B cell (primary cell): Measurements from ENCODE around the gene PRLH. TPM values are rescaled to one million over a fixed set of nuclear protein-coding genes. Genes with fewer than 3 reads are reported as not detected.

ENCODE experiments used
- ATAC-seq: fragments of 200-7000 bp; cut with Tn5 transposase; one replicate; pipeline ENCODE4 v1.10.0; 2021; ENCODE audit warnings: low read depth, mild to moderate bottlenecking, moderate number of reproducible peaks, moderate library complexity
- CTCF ChIA-PET: fragments of 350-600 bp; sonication (Branson Sonifier 250); formaldehyde crosslinking; loops from one replicate; lab custom pipeline; 2021; ENCODE audit warnings: antibody characterized with exemption, inconsistent platforms; lab: Charles Lee
- POLR2A ChIA-PET: fragments of 350-600 bp; sonication (Branson Sonifier 250); formaldehyde crosslinking; loops from one replicate; lab custom pipeline; 2021; ENCODE audit warnings: antibody characterized with exemption; lab: Charles Lee
- DNase-seq: peaks from one replicate; pipeline ENCODE4 v3.0.0; 2013
- H2AFZ ChIP-seq: 2 replicates; pipeline ENCODE4 v1.6.1; 2012; ENCODE audit warnings: mild to moderate bottlenecking, low read depth, low read length; ENCODE audit not compliant: insufficient read depth, poor library complexity, severe bottlenecking
- H3K27ac ChIP-seq, 2 donors: 1 replicate in 1 of 2; 2 replicates in 1 of 2; pipeline ENCODE4 v1.5.1; 2012 to 2013; ENCODE audit warnings: low read length in 2 of 2, mild to moderate bottlenecking in 2 of 2, moderate library complexity in 1 of 2
- H3K27me3 ChIP-seq, 4 experiments: fragments of 200-600 bp in 1 of 4; sonication (generic) in 1 of 4; replicated peaks in 1 of 4; 1 replicate in 2 of 4; 2 replicates in 2 of 4; pipeline versions ENCODE4 v1.6.1 to v1.7.0; 2013 to 2016; ENCODE audit warnings: low read length in 3 of 4, mild to moderate bottlenecking in 2 of 4, mixed read lengths in 1 of 4, moderate library complexity in 1 of 4; ENCODE audit not compliant: insufficient read depth in 4 of 4, control insufficient read depth in 3 of 4; ENCODE audit errors: control extremely low read depth in 1 of 4
- H3K36me3 ChIP-seq, 2 experiments: replicated peaks in 1 of 2; 1 replicate in 1 of 2; 2 replicates in 1 of 2; pipeline versions ENCODE4 v1.6.1 to v1.7.1; 2013; ENCODE audit warnings: low read length in 1 of 2; ENCODE audit not compliant: insufficient read depth in 2 of 2, control insufficient read depth in 1 of 2; ENCODE audit errors: control extremely low read depth in 1 of 2, extremely low read depth in 1 of 2
- H3K4me1 ChIP-seq, 2 donors: fragments of 200-600 bp in 1 of 2; sonication (generic) in 1 of 2; 1 replicate in 1 of 2; 2 replicates in 1 of 2; pipeline versions ENCODE4 v1.5.1 to v1.6.1; 2013 to 2017; ENCODE audit warnings: low read length in 2 of 2; ENCODE audit not compliant: control insufficient read depth in 2 of 2, insufficient read depth in 2 of 2
- H3K4me2 ChIP-seq: replicated peaks from 2 replicates; pipeline ENCODE3; 2012; ENCODE audit warnings: mild to moderate bottlenecking, low read depth, low read length; ENCODE audit not compliant: poor library complexity, severe bottlenecking
- H3K4me3 ChIP-seq, 5 experiments: fragments of 200-600 bp in 1 of 5; sonication (generic) in 1 of 5; 1 replicate in 3 of 5; 2 replicates in 2 of 5; pipeline versions ENCODE4 v1.5.1 to v1.7.0; 2011 to 2016; ENCODE audit warnings: low read length in 4 of 5, mild to moderate bottlenecking in 4 of 5, low read depth in 2 of 5, control low read depth in 1 of 5, moderate library complexity in 1 of 5; ENCODE audit not compliant: insufficient read depth in 1 of 5; ENCODE audit errors: control extremely low read depth in 1 of 5, extremely low read depth in 1 of 5
- H3K79me2 ChIP-seq: fragments of 200-600 bp; sonication (generic); one replicate; pipeline ENCODE4 v1.6.0; 2016; ENCODE audit warnings: low read length; ENCODE audit not compliant: control insufficient read depth, insufficient read depth
- H3K9ac ChIP-seq: fragments of 200-600 bp; sonication (generic); 2 replicates; pipeline ENCODE4 v1.6.1; 2017; ENCODE audit warnings: mild to moderate bottlenecking, low read length, moderate library complexity
- H3K9me3 ChIP-seq, 3 donors: one replicate each; pipeline versions ENCODE4 v1.6.1 to v1.7.1; 2013; ENCODE audit warnings: low read length in 2 of 3; ENCODE audit not compliant: control insufficient read depth in 2 of 3, insufficient read depth in 1 of 3; ENCODE audit errors: control extremely low read depth in 1 of 3
- H4K20me1 ChIP-seq: 2 replicates; pipeline ENCODE4 v1.6.0; 2012; ENCODE audit warnings: mild to moderate bottlenecking, low read length; ENCODE audit not compliant: insufficient read depth, control insufficient read depth, poor library complexity, severe bottlenecking
- H3K27ac Mint-ChIP-seq: one replicate; pipeline ENCODE4 v1.8.0; 2021; ENCODE audit warnings: mixed read lengths
- H3K27me3 Mint-ChIP-seq: one replicate; pipeline ENCODE4 v1.8.0; 2021; ENCODE audit warnings: mixed read lengths
- H3K4me1 Mint-ChIP-seq: one replicate; pipeline ENCODE4 v1.8.0; 2021; ENCODE audit warnings: mixed read lengths
- H3K4me3 Mint-ChIP-seq: one replicate; pipeline ENCODE4 v1.8.0; 2021; ENCODE audit warnings: mixed read lengths
- H3K9me3 Mint-ChIP-seq: one replicate; pipeline ENCODE4 v1.8.0; 2022; ENCODE audit warnings: mixed read lengths; ENCODE audit not compliant: insufficient read depth
- EZH2 ChIP-seq: IDR thresholded peaks from 2 replicates; pipeline ENCODE4 v1.6.1; 2012; ENCODE audit warnings: borderline replicate concordance, low read depth, mild to moderate bottlenecking, moderate library complexity, low read length; ENCODE audit not compliant: insufficient read depth, poor library complexity, severe bottlenecking
- WGBS: methylation state at CpG from one replicate; pipeline ENCODE4 v1.1.5; 2013; ENCODE audit warnings: missing lambda C conversion rate; ENCODE audit not compliant: insufficient coverage; 5-methylcytosine and 5-hydroxymethylcytosine counted together
- intact Hi-C: fragments of 100-400 bp; cut with micrococcal nuclease; formaldehyde crosslinking; loops from one replicate; pipeline ENCODE4 v1.10.0; 2022
- polyA plus RNA-seq: library from polyadenylated mRNA; depleted of rRNA; stranded (reverse); fragments of >200 nt; gene quantifications from 2 replicates; pipeline ENCODE4 v1.2.3, GENCODE V29; 2012
- total RNA-seq, 2 donors: library from RNA; stranded (reverse); fragments of 120-200 nt in 1 of 2; gene quantifications; 1 replicate in 1 of 2; 2 replicates in 1 of 2; pipeline versions ENCODE4 v1.2.3 to v1.2.4, GENCODE V29; 2013 to 2022
- TF ChIP-seq, protein P1 (sequence below): fragments of 200-600 bp; IDR thresholded peaks from one replicate; pipeline ENCODE4 v1.8.0; 2022; ENCODE audit warnings: antibody characterized with exemption, mild to moderate bottlenecking

The PRLH gene
- total and polyA plus RNA-seq, 2 donors (not counting 1 experiment from before 2014, with no cell fraction given): not detected

DNA sequence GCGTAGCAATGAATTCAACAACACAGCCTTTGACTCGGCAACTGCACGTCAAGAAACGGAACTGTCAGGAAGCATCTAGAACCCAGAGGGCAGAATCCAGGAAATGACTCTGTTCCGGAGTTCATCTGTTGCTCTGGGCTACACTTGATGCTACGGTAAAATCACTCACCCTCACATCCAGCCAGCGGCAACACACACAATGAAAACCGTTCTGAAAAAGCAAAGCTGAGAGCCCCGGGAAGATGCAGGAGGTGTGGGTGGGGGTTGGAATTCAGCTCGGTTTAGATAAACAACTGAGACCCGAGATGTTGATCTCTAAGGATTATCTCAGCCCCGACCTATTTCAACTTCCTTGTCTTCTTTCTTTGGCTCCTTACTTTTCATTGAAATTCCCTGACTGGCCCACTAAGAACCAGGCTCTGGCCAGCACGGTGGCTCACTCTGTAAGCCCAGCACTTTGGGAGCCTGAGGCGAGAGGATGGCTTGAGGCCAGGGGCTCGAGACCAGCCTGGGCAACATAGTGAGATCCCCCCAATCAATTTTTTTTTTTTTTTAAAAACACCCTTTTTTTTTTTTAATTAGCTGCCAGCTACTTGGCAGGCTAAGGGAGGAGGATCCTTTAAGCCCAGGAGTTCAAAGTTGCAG lies 37.5 kb downstream of the PRLH start:
- intact Hi-C loops: loop anchor here (1.0 to 5.0 kb wide), 2 partner anchors 69 to 93 kb away; no protein-coding TSS in a partner anchor
- Mint-ChIP-seq H3K4me1 (peaks cover 26% of the 10 kb centered on the region), H3K27me3 (no peaks in the 10 kb centered on the region), H3K27ac (peak overlapping the region; percentile 90), H3K4me3 (peak overlapping the region; percentile 81), H3K9me3 (no peaks in the 10 kb centered on the region)
- peak overlapping the region; percentile 80 for H3K4me2 ChIP-seq
- POLR2A ChIA-PET: interaction anchor here (0.8 to 1.0 kb wide), 3 partner anchors 9 to 129 kb away, joined by 3 to 4 read pairs (median 4); no protein-coding TSS in a partner anchor
- no peaks in the 10 kb centered on the region for H4K20me1 ChIP-seq
- no peak for TF ChIP-seq EZH2
- TF ChIP-seq, protein P1, sequence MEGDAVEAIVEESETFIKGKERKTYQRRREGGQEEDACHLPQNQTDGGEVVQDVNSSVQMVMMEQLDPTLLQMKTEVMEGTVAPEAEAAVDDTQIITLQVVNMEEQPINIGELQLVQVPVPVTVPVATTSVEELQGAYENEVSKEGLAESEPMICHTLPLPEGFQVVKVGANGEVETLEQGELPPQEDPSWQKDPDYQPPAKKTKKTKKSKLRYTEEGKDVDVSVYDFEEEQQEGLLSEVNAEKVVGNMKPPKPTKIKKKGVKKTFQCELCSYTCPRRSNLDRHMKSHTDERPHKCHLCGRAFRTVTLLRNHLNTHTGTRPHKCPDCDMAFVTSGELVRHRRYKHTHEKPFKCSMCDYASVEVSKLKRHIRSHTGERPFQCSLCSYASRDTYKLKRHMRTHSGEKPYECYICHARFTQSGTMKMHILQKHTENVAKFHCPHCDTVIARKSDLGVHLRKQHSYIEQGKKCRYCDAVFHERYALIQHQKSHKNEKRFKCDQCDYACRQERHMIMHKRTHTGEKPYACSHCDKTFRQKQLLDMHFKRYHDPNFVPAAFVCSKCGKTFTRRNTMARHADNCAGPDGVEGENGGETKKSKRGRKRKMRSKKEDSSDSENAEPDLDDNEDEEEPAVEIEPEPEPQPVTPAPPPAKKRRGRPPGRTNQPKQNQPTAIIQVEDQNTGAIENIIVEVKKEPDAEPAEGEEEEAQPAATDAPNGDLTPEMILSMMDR: no peak
- H3K9me3 ChIP-seq: no peaks in the 10 kb centered on the region
- H2AFZ ChIP-seq: peak overlapping the region; percentile 64
- WGBS: 20% methylated on average over 10 of the region's 15 CpGs
- H3K4me1 ChIP-seq: peaks cover 19 to 21% of the 10 kb centered on the region in 2 donors
- H3K79me2 ChIP-seq: no peaks in the 10 kb centered on the region
- peak overlapping the region; percentile 59 for H3K9ac ChIP-seq
- peak overlapping the region in 4 of 5 experiments; percentile 20 to 41 (median 39) for H3K4me3 ChIP-seq
- no peaks in the 10 kb centered on the region for H3K27me3 ChIP-seq
- H3K36me3 ChIP-seq: no peaks in the 10 kb centered on the region
- CTCF ChIA-PET: interaction anchor here (0.7 to 3.7 kb wide), 10 partner anchors 22 to 143 kb away, joined by 3 to 20 read pairs (median 5); no protein-coding TSS in a partner anchor
- H3K27ac ChIP-seq: peak overlapping the region; percentile 75 to 90
- peak; percentile 87 for DNase-seq
- ATAC-seq: peak; percentile 96

DNA sequence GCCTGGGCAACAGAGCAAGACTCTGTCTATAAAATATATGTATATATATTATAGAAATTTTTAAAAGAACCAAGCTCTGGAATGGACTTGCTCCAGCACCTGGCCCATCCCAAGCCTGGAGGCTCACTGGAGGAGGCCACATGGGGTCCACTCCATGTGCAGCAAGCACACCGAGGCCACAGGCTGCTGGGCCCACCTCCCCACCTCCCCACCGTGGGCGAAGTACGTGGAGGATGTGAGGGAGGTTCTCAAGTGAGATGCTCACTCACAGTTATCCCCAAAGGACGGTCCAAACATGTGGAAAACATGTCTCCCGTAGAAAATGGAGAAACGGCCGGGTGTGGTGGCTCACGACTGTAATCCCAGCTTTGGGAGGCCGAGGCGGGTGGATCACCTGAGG lies 38.0 kb downstream of the PRLH start:
- no peak for DNase-seq
- Histone ChIP-seq H3K4me3 (no peak overlapping the region), H3K27me3 (no peaks in the 10 kb centered on the region), H3K36me3 (no peaks in the 10 kb centered on the region), H3K4me2 (peak overlapping the region; percentile 34), H2AFZ (no peak overlapping the region), H3K27ac (peak overlapping the region; percentile 39 to 75), H3K4me1 (peaks cover 19 to 21% of the 10 kb centered on the region in 2 donors), H3K79me2 (no peaks in the 10 kb centered on the region), H3K9ac (no peak overlapping the region), H3K9me3 (no peaks in the 10 kb centered on the region), H4K20me1 (no peaks in the 10 kb centered on the region)
- ChIA-PET CTCF (interaction anchor here (0.7 to 3.7 kb wide), 9 partner anchors 23 to 142 kb away, joined by 3 to 20 read pairs (median 5); no protein-coding TSS in a partner anchor), POLR2A (interaction anchor here (1.0 kb wide), 1 partner anchor 10 kb away, joined by 4 read pairs; no protein-coding TSS in a partner anchor)
- Mint-ChIP-seq H3K9me3 (no peaks in the 10 kb centered on the region), H3K27me3 (no peaks in the 10 kb centered on the region), H3K4me1 (peaks cover 26% of the 10 kb centered on the region), H3K4me3 (no peak overlapping the region), H3K27ac (no peak overlapping the region)
- ATAC-seq: no peak
- TF ChIP-seq EZH2: no peak
- TF ChIP-seq, protein P1: no peak
- 96% methylated on average over 7 of the region's 11 CpGs for WGBS
- intact Hi-C loops: loop anchor here (5.0 kb wide), 1 partner anchor 93 kb away; no protein-coding TSS in a partner anchor
